Activated B cell treated with CpG ODN at 0.5 μM for 24 hours (primary cell): Measurements from ENCODE around the gene PIP5KL1. TPM values are rescaled to one million over a fixed set of nuclear protein-coding genes. Genes with fewer than 3 reads are reported as not detected.

Experiments used
- ATAC-seq: fragments of 200-7000 bp; cut with Tn5 transposase; one replicate; pipeline ENCODE4 v1.10.0; 2021; ENCODE audit warnings: low read depth, mild to moderate bottlenecking, moderate library complexity
- CTCF ChIA-PET: fragments of 350-600 bp; sonication (Branson Sonifier 250); formaldehyde crosslinking; loops from one replicate; lab custom pipeline; 2021; ENCODE audit warnings: antibody characterized with exemption; lab: Charles Lee
- POLR2A ChIA-PET: fragments of 350-600 bp; sonication (Branson Sonifier 250); formaldehyde crosslinking; loops from one replicate; lab custom pipeline; 2021; ENCODE audit warnings: antibody characterized with exemption; lab: Charles Lee
- DNase-seq: peaks from one replicate; pipeline ENCODE4 v3.0.0; 2022
- H3K27ac Mint-ChIP-seq: one replicate; pipeline ENCODE4 v1.8.0; 2020; ENCODE audit warnings: mixed read lengths
- H3K27me3 Mint-ChIP-seq: one replicate; pipeline ENCODE4 v1.8.0; 2021; ENCODE audit warnings: mixed read lengths
- H3K36me3 Mint-ChIP-seq: one replicate; pipeline ENCODE4 v1.8.0; 2021; ENCODE audit warnings: low read depth, mixed read lengths
- H3K4me1 Mint-ChIP-seq: one replicate; pipeline ENCODE4 v1.8.0; 2021; ENCODE audit warnings: mixed read lengths
- H3K4me3 Mint-ChIP-seq: one replicate; pipeline ENCODE4 v1.8.0; 2020; ENCODE audit warnings: mild to moderate bottlenecking, mixed read lengths
- H3K9me3 Mint-ChIP-seq: one replicate; pipeline ENCODE4 v1.8.0; 2020; ENCODE audit warnings: mixed read lengths
- intact Hi-C: fragments of 100-400 bp; cut with micrococcal nuclease; formaldehyde crosslinking; loops from one replicate; pipeline ENCODE4 v1.15.1; 2024
- total RNA-seq: library from RNA; stranded (reverse); gene quantifications from 2 replicates; pipeline ENCODE4 v1.2.3, GENCODE V29; 2022
- TF ChIP-seq, protein P1 (sequence below): fragments of 200-600 bp; IDR thresholded peaks from one replicate; pipeline ENCODE4 v1.8.0; 2022; ENCODE audit warnings: antibody characterized with exemption, mild to moderate bottlenecking

The PIP5KL1 gene
- total RNA-seq, 1 donor from 2014 or later: 1.8 TPM

DNA sequence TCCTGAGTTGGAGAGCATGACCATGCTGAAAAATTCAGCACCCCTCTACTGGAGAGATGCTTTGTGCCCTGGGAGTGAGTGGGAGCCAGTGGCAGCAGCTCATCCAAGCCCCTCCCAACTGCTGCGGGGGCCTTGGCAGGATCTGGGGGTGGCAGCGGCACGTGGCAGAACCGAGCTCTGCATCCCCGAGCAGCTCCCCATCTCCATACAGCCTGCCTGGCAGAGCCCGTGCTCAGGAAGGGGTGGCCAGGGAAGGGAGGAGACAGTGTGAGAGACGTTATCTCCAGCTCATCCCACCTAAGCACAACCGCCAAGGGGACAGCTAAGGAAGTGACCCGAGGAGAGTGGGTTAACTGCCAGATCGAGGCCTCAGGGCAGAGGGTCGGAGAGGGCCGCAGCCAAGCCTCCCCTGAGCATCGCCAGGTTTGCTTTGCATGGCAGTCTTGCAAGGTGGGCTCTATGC lies 24.3 kb upstream of the PIP5KL1 start:
- intact Hi-C loops: loop anchor here (1.0 kb wide), 5 partner anchors 12 to 162 kb away; no protein-coding TSS in a partner anchor
- H3K36me3 Mint-ChIP-seq: peaks cover 35% of the 10 kb centered on the region
- H3K27ac Mint-ChIP-seq: peak overlapping the region; percentile 79
- DNase-seq (no peak), ATAC-seq (no peak)
- CTCF ChIA-PET: interaction anchor here (0.9 to 8.6 kb wide), 14 partner anchors 12 to 163 kb away, joined by 3 to 180 read pairs (median 8); partner anchors contain the start of gene EEIG1
- POLR2A ChIA-PET: interaction anchor here (0.5 to 6.6 kb wide), 13 partner anchors 11 to 173 kb away, joined by 3 to 67 read pairs (median 7); partner anchors contain the start of gene EEIG1
- TF ChIP-seq, protein P1, sequence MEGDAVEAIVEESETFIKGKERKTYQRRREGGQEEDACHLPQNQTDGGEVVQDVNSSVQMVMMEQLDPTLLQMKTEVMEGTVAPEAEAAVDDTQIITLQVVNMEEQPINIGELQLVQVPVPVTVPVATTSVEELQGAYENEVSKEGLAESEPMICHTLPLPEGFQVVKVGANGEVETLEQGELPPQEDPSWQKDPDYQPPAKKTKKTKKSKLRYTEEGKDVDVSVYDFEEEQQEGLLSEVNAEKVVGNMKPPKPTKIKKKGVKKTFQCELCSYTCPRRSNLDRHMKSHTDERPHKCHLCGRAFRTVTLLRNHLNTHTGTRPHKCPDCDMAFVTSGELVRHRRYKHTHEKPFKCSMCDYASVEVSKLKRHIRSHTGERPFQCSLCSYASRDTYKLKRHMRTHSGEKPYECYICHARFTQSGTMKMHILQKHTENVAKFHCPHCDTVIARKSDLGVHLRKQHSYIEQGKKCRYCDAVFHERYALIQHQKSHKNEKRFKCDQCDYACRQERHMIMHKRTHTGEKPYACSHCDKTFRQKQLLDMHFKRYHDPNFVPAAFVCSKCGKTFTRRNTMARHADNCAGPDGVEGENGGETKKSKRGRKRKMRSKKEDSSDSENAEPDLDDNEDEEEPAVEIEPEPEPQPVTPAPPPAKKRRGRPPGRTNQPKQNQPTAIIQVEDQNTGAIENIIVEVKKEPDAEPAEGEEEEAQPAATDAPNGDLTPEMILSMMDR: no peak
- H3K4me1 Mint-ChIP-seq: peaks cover 58% of the 10 kb centered on the region
- H3K27me3 Mint-ChIP-seq: no peaks in the 10 kb centered on the region
- H3K9me3 Mint-ChIP-seq: peaks cover 3% of the 10 kb centered on the region
- no peak overlapping the region for H3K4me3 Mint-ChIP-seq

DNA sequence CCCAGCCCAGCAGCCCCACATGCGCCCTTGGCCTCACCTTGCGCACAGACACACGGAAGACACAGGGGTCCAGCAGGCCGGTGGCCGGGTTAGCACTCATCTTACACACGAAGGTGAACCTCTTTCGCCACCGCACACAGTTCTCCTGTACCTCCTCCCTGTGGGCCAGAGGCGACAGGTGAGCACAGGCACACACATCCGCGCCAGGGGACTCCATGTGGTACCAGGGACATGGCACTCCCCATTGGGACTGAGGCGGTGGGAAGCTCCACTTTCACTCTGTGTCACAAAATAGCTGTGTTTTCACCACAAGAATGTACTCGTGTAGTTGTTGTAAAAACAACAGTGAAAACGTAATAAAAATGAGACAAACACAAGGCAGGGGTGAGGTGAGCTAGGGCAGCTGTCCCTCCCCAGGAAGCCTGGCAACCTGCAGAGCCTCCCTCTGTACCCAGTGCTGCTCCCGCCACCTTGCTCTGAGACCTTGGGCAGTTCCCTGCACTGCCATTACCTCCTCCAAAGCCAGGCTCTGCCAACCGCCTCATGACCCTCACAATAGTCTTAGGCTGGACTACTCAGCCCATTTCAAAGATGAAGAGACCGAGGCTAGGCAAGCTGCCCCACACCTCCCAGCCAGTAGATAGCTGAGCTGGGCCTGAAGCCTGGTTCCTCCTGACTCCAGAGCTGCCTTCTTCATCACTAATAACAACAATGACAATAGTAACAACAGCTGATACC lies 23.4 kb upstream of the PIP5KL1 start:
- Mint-ChIP-seq H3K4me1 (peaks cover 49% of the 10 kb centered on the region), H3K4me3 (no peak overlapping the region), H3K9me3 (peaks cover 3% of the 10 kb centered on the region), H3K27ac (peak overlapping the region; percentile 53), H3K36me3 (peaks cover 26% of the 10 kb centered on the region), H3K27me3 (no peaks in the 10 kb centered on the region)
- ATAC-seq (no peak), DNase-seq (no peak)
- ChIA-PET CTCF (interaction anchor here (1.0 to 8.6 kb wide), 9 partner anchors 11 to 164 kb away, joined by 3 to 180 read pairs (median 10); partner anchors contain the start of gene EEIG1), POLR2A (interaction anchor here (0.8 to 6.6 kb wide), 6 partner anchors 9 to 79 kb away, joined by 3 to 67 read pairs (median 12); partner anchors contain the start of gene EEIG1)
- TF ChIP-seq, protein P1: no peak
- intact Hi-C loops: no loop called here

DNA sequence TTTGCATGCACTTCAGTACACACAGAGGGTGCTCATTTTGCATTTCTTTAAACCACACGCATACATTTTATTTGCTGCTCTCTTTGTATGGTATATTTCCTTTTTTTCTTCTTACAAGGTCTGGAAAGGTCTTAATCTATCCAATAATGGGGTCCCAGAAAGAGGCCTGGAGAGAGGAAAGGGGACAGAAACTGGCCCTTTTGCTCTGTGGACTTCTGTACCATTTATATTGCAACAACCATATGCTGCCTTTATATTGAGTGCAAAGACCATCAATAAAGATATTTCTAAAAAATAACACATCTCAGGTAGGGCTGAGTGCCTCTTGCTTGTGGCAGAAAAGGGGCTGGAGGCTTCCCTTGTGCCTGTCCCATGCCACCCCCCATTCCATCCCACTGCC lies 22.6 kb upstream of the PIP5KL1 start:
- Mint-ChIP-seq H3K9me3 (no peaks in the 10 kb centered on the region), H3K27me3 (no peaks in the 10 kb centered on the region), H3K4me1 (peaks cover 47% of the 10 kb centered on the region), H3K4me3 (no peak overlapping the region), H3K36me3 (peaks cover 29% of the 10 kb centered on the region), H3K27ac (no peak overlapping the region)
- ChIA-PET CTCF (interaction anchor here (4.3 to 8.6 kb wide), 2 partner anchors 10 to 81 kb away, joined by 35 to 180 read pairs; no protein-coding TSS in a partner anchor), POLR2A (interaction anchor here (0.6 to 6.6 kb wide), 2 partner anchors 80 to 86 kb away, joined by 4 to 67 read pairs; no protein-coding TSS in a partner anchor)
- TF ChIP-seq, protein P1: no peak
- DNase-seq (no peak), ATAC-seq (no peak)
- intact Hi-C loops: no loop called here

DNA sequence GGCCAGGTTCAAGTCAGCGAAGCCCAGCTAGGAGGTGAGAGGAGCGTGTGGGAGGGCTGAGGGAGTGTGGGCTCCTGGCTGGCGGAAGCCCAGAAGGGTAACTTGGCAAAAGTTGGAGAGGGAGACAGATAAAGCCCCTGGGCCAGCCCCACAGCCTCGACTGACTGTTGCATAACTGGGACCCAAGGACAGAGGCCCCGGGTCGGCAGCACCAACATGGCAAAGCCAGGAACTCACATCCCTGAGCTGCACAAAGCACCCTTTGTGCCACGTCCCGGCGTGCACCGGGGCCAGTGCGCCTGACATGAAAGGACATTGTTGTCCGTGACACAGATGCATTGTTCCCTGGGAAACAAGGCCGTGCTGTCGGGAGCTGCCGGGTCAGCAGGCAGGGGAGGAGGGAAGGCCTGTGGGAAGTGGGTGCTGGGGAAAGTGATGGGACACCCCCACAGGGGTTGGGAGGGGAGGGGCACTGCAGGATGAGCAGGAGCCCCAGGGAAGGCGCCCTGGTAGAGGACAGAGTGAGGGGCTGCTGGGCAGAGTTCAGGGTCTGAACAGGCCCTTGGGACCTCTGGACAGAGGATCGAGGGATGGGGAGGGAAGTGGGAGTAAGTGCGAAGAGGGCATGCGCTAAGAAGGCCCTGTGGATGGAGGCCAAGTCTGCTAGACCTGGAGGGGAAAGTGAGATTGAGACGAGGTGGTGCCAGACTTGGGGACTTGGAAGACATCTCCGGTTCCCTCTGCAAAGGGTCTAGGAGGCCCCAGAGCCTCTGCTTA lies 20.1 kb upstream of the PIP5KL1 start:
- ATAC-seq: no peak
- Mint-ChIP-seq H3K36me3 (peaks cover 45% of the 10 kb centered on the region), H3K27me3 (no peaks in the 10 kb centered on the region), H3K4me3 (no peak overlapping the region), H3K4me1 (peaks cover 33% of the 10 kb centered on the region), H3K27ac (peak overlapping the region; percentile 61), H3K9me3 (no peaks in the 10 kb centered on the region)
- DNase-seq: no peak
- CTCF ChIA-PET: interaction anchor here (3.2 kb wide), 1 partner anchor 84 kb away, joined by 21 read pairs; no protein-coding TSS in a partner anchor
- intact Hi-C loops: no loop called here
- TF ChIP-seq, protein P1: no peak
- POLR2A ChIA-PET: interaction anchor here (0.6 kb wide), 1 partner anchor 117 kb away, joined by 3 read pairs; the partner anchor contains the start of gene NAIF1
